A673 (cell line): ENCODE data around the gene PSMA4.
"Not testable (repeated sequence)": the region's sequence is repeated elsewhere in the genome, so short reads cannot be mapped to it uniquely, and the experiment has no call there.

Experiments
- CTCF ChIP-seq: fragments of 300-800, 200-600 bp; sonication (generic); conservative IDR thresholded peaks from 2 replicates; pipeline ENCODE4 v1.5.1; 2017; ENCODE audit warnings: low read depth, mild to moderate bottlenecking, antibody characterized with exemption, low read length, moderate library complexity, mixed read lengths
- EZH2 ChIP-seq: fragments of 200-600 bp; sonication (generic); IDR thresholded peaks from 2 replicates; pipeline ENCODE4 v1.6.1; 2017; ENCODE audit warnings: borderline replicate concordance, low read depth, mild to moderate bottlenecking, mixed read lengths, antibody characterized with exemption, low read length; ENCODE audit not compliant: poor library complexity, severe bottlenecking

- TF ChIP-seq CTCF, EZH2: not testable (repeated sequence)
Observed at GRCh38 chr15:78560201-78560600, 20.0 kb downstream of the PSMA4 start.
